Natural killer cell (primary cell): ENCODE measurements around the gene PLOD1. TPM values are rescaled to one million over a fixed set of nuclear protein-coding genes. Genes with fewer than 3 reads are reported as not detected.
A peak's percentile ranks its signal among the peaks of the same experiment; 100 is the strongest.

Experiments
- ATAC-seq, 3 donors: fragments of 150-1000 bp in 2 of 3; fragments of 200-7000 bp in 1 of 3; cut with Tn5 transposase; 1 replicate in 1 of 3; 2 replicates in 2 of 3; pipeline ENCODE4 v1.10.0; 2021; ENCODE audit warnings: mild to moderate bottlenecking in 2 of 3, moderate library complexity in 2 of 3
- DNase-seq, 2 donors: peaks; one replicate each; pipeline versions ENCODE4 v3.0.0 to v3.0.0-alpha.2; 2013 to 2021; ENCODE audit warnings: mixed read lengths in 1 of 2
- H3K27ac ChIP-seq: one replicate; pipeline ENCODE4 v1.5.1; 2013; ENCODE audit warnings: mild to moderate bottlenecking, low read length
- H3K27me3 ChIP-seq: one replicate; pipeline ENCODE4 v1.6.1; 2013; ENCODE audit warnings: low read length; ENCODE audit not compliant: control insufficient read depth, insufficient read depth
- H3K36me3 ChIP-seq: one replicate; pipeline ENCODE4 v1.6.1; 2013; ENCODE audit warnings: low read length; ENCODE audit not compliant: control insufficient read depth, insufficient read depth
- H3K4me1 ChIP-seq: one replicate; pipeline ENCODE4 v1.6.1; 2013; ENCODE audit warnings: low read length; ENCODE audit not compliant: control insufficient read depth, insufficient read depth
- H3K4me3 ChIP-seq: one replicate; pipeline ENCODE4 v1.5.1; 2013; ENCODE audit warnings: low read length
- H3K9me3 ChIP-seq: one replicate; pipeline ENCODE4 v1.6.1; 2013; ENCODE audit warnings: low read length; ENCODE audit not compliant: control insufficient read depth, insufficient read depth
- H3K27ac Mint-ChIP-seq, 2 donors: one replicate each; pipeline ENCODE4 v1.8.0; 2022; ENCODE audit warnings: mild to moderate bottlenecking in 2 of 2, mixed read lengths in 2 of 2, moderate library complexity in 1 of 2
- H3K27me3 Mint-ChIP-seq, 2 donors: one replicate each; pipeline ENCODE4 v1.8.0; 2022; ENCODE audit warnings: low read depth in 2 of 2, mixed read lengths in 2 of 2
- H3K36me3 Mint-ChIP-seq: one replicate; pipeline ENCODE4 v1.8.0; 2022; ENCODE audit warnings: mixed read lengths
- H3K4me1 Mint-ChIP-seq, 2 donors: one replicate each; pipeline ENCODE4 v1.8.0; 2022; ENCODE audit warnings: mixed read lengths in 2 of 2
- H3K4me3 Mint-ChIP-seq: one replicate; pipeline ENCODE4 v1.8.0; 2022; ENCODE audit warnings: mild to moderate bottlenecking, moderate library complexity, mixed read lengths
- H3K9me3 Mint-ChIP-seq, 2 donors: one replicate each; pipeline ENCODE4 v1.8.0; 2022; ENCODE audit warnings: mixed read lengths in 2 of 2
- CTCF ChIP-seq: fragments of 200-600 bp; IDR thresholded peaks from one replicate; pipeline ENCODE4 v1.8.0; 2022; ENCODE audit warnings: antibody characterized with exemption
- WGBS: methylation state at CpG from one replicate; pipeline ENCODE4 v1.1.7; 2013; ENCODE audit warnings: missing lambda C conversion rate; ENCODE audit not compliant: insufficient coverage; 5-methylcytosine and 5-hydroxymethylcytosine counted together
- intact Hi-C: fragments of 100-400 bp; cut with micrococcal nuclease; formaldehyde crosslinking; loops from one replicate; pipeline ENCODE4 v1.14.2; 2022
- total RNA-seq, 4 donors: library from RNA; stranded (reverse); fragments of 120-200 nt in 1 of 4; gene quantifications; one replicate each; pipeline versions ENCODE4 v1.2.3 to v1.2.4, GENCODE V29; 2013 to 2022

PLOD1 gene
- total RNA-seq, 3 donors from 2014 or later (not counting 1 experiment from before 2014, with no cell fraction given) = 69.8 to 80.5 (median 80.4) TPM

GRCh38 chr1:11927866-11928592 is 6.5 kb upstream of the PLOD1 start:
- H3K27ac ChIP-seq = no peak overlapping the region
- ATAC-seq (no peak), DNase-seq (no peak)
- H3K4me1 Mint-ChIP-seq = peaks cover 20 to 22% of the 10 kb centered on the region in 2 donors
- H3K4me3 ChIP-seq = no peak overlapping the region
- H3K27me3 ChIP-seq = no peaks in the 10 kb centered on the region
- H3K36me3 ChIP-seq = peaks cover 3% of the 10 kb centered on the region
- H3K27me3 Mint-ChIP-seq = no peaks in the 10 kb centered on the region
- peak overlapping the region; percentile 58 for H3K4me3 Mint-ChIP-seq
- intact Hi-C loops = no loop called here
- WGBS = 91% methylated on average over 4 of the region's 5 CpGs
- no peaks in the 10 kb centered on the region for H3K9me3 ChIP-seq
- no peak overlapping the region for H3K27ac Mint-ChIP-seq
- peaks cover 29% of the 10 kb centered on the region for H3K4me1 ChIP-seq
- TF ChIP-seq CTCF = no peak
- no peaks in the 10 kb centered on the region for H3K36me3 Mint-ChIP-seq
- no peaks in the 10 kb centered on the region for H3K9me3 Mint-ChIP-seq

GRCh38 chr1:11929849-11930248 is 4.7 kb upstream of the PLOD1 start:
- H3K9me3 Mint-ChIP-seq = no peaks in the 10 kb centered on the region
- intact Hi-C loops = no loop called here
- H3K4me3 ChIP-seq = no peak overlapping the region
- no peak overlapping the region for H3K27ac ChIP-seq
- no peak overlapping the region for H3K27ac Mint-ChIP-seq
- H3K36me3 ChIP-seq = no peaks in the 10 kb centered on the region
- H3K4me1 Mint-ChIP-seq = peaks cover 2 to 4% of the 10 kb centered on the region in 2 donors
- no peak for ATAC-seq
- no peaks in the 10 kb centered on the region for H3K9me3 ChIP-seq
- WGBS = 16% methylated on average over 5 of the region's 5 CpGs
- DNase-seq = no peak
- H3K4me3 Mint-ChIP-seq = no peak overlapping the region
- no peak for TF ChIP-seq CTCF
- H3K27me3 Mint-ChIP-seq = no peaks in the 10 kb centered on the region
- no peaks in the 10 kb centered on the region for H3K36me3 Mint-ChIP-seq
- H3K4me1 ChIP-seq = peaks cover 20% of the 10 kb centered on the region
- no peaks in the 10 kb centered on the region for H3K27me3 ChIP-seq

GRCh38 chr1:11930571-11931445 is 3.7 kb upstream of the PLOD1 start:
- H3K36me3 ChIP-seq = no peaks in the 10 kb centered on the region
- 89% methylated on average over 7 of the region's 7 CpGs for WGBS
- no peaks in the 10 kb centered on the region for H3K4me1 Mint-ChIP-seq
- no peaks in the 10 kb centered on the region for H3K27me3 ChIP-seq
- H3K27ac Mint-ChIP-seq = no peak overlapping the region
- DNase-seq (no peak), ATAC-seq (no peak)
- no peaks in the 10 kb centered on the region for H3K36me3 Mint-ChIP-seq
- no peaks in the 10 kb centered on the region for H3K9me3 Mint-ChIP-seq
- no peak overlapping the region for H3K4me3 Mint-ChIP-seq
- H3K4me1 ChIP-seq = peaks cover 19% of the 10 kb centered on the region
- intact Hi-C loops = no loop called here
- H3K9me3 ChIP-seq = no peaks in the 10 kb centered on the region
- H3K4me3 ChIP-seq = no peak overlapping the region
- no peak for TF ChIP-seq CTCF
- H3K27ac ChIP-seq = no peak overlapping the region
- no peaks in the 10 kb centered on the region for H3K27me3 Mint-ChIP-seq
